Upper lobe of left lung (tissue), 4 donors: Measurements from ENCODE around the gene FAM53B.

ENCODE experiments used
- POLR2A ChIP-seq, 4 donors: fragments of 450-650 bp; IDR thresholded peaks; one replicate each; pipeline ENCODE4 v1.5.1; 2016 to 2017; ENCODE audit warnings: antibody characterized with exemption in 4 of 4, mild to moderate bottlenecking in 2 of 4
- POLR2AphosphoS5 ChIP-seq, 2 donors: sonication (generic); formaldehyde crosslinking; IDR thresholded peaks; one replicate each; pipeline ENCODE4 v1.5.1; 2017; ENCODE audit warnings: antibody characterized with exemption in 2 of 2
- TF ChIP-seq, protein P1 (sequence below), 6 experiments: fragments of 450-650 bp in 4 of 6; fragments of 200-600 bp in 2 of 6; sonication (generic) in 2 of 6; IDR thresholded peaks; one replicate each; pipeline ENCODE4 v1.5.1; 2016 to 2019; ENCODE audit warnings: antibody characterized with exemption in 6 of 6

DNA sequence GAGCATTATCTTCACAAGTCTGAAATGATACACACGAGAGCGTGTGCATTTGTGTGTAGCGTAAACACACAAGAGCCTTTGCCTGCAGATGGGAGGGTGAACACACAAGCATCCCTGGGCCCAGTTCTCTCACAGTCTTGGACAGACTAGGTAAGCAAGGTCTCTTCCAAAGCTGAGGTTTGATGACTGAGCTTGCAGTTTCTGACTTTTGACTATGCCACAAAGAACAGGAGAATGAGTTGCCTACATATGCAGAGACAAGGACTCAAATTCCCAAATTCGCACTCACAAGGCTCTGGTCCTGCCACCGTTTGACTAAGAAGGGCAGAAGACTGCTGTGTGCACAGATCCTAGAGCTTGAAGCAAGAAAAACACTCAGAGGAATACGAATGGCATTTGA lies 55.8 kb downstream of the FAM53B start:
- TF ChIP-seq POLR2AphosphoS5 (IDR thresholded peaks at IDR 0.05) (no peak), POLR2A (IDR thresholded peaks at IDR 0.05) (no peak)
- TF ChIP-seq, protein P1, sequence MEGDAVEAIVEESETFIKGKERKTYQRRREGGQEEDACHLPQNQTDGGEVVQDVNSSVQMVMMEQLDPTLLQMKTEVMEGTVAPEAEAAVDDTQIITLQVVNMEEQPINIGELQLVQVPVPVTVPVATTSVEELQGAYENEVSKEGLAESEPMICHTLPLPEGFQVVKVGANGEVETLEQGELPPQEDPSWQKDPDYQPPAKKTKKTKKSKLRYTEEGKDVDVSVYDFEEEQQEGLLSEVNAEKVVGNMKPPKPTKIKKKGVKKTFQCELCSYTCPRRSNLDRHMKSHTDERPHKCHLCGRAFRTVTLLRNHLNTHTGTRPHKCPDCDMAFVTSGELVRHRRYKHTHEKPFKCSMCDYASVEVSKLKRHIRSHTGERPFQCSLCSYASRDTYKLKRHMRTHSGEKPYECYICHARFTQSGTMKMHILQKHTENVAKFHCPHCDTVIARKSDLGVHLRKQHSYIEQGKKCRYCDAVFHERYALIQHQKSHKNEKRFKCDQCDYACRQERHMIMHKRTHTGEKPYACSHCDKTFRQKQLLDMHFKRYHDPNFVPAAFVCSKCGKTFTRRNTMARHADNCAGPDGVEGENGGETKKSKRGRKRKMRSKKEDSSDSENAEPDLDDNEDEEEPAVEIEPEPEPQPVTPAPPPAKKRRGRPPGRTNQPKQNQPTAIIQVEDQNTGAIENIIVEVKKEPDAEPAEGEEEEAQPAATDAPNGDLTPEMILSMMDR (IDR thresholded peaks at IDR 0.05): no peak
